NCI-H446 (cell line): ENCODE data around the gene KRTAP12-1.

Experiments used
- DNase-seq, 2 experiments: peaks; one replicate each; lab custom pipeline; 2025; lab: John Stamatoyannopoulos, UW

KRTAP12-1 gene

DNA sequence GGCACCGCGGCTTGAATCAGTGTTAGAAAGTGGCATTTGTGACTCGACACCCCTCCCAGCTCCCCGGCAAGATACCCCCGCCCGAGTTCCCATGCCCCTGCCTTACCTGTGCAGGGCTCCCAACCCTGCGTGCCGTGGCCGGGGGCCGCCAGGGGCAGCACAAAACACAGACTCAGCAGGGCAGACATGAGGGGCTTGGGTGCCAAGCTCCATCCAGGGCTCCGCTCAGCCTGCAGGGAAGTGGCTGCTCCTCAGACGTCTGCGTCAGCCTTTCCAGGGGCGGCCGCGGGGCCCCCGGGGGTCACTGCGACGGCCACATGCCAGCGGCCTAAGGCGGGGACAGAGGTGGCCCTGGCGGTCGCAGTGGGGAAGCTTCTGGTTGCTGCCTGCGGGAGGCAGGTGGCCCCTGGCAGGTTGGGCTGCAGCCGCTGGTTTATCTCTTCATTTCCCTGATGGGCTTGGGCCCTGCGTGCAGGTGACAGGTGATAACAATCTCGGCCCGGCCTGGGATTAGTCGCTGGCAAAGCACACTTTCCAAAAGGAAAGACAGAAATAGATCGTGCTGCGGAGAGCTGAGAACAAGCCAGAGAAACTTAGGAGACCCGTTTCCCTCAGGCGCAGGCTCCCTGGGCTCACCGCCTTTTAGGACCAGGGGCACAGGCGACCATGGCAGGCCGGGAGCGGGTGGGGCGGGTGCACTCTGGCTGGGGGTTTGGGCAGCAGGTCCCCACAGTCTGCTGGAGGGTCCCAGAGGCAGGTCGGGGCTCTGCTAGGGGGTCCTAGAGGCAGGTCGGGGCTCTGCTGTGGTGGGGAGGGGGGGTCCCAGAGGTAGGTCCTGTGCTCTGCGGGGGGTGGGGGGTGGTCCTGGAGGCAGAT lies 29.6 kb upstream of the KRTAP12-1 start, which contains the start of gene TSPEAR:
Gene TSPEAR (minus strand): TSS at position 246 of the 876 bp plus-strand sequence. CDS start 58 bp downstream, at position 188.
- DNase-seq, result no peak

DNA sequence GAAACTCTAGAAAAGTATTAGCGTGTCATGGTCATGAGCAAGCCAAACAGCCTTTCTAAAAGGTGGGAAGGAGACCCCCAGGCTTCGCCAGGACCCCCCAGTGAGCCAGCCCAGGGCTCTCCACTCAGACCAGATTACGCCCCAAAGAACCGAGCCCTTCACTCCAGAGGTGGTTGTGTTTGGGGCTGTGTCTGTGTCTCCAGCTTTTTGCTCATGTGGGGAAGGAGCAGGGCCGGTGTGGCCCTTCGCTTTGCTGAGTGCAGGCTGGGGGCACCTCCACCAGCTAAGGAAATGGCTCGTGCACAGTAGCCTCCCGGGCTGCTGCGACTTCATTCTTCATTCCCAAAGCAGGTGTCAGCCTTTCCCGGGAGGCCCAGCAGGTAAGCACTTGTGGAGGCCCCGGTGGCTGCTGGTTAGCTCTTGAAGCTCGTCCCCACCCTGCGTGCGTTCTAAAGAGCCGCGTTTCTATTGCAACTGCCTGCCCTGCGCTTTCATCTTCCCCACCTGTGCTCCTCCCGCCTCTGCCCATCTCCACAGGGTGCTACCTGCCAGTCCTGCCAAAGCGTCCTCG lies 28.9 kb upstream of the KRTAP12-1 start:
- DNase-seq, result no peak

DNA sequence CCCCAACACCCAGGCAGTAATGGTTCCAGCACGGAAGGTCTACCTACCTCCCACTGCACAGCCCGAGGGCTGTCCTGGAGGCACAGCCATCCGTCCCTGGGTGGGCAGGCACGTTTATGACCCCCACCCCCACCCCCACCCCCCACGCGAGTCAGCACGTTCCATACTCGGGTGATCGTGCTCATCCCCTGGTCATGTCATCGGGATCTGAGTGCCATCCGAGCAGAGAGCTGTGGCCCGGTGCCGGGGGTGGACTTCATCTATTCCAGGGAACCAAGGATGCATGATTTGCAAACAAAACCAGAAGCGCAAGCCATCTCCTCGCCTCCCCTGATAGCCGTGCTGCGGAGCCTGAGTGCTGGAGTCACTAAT lies 28.3 kb upstream of the KRTAP12-1 start:
- no peak for DNase-seq

DNA sequence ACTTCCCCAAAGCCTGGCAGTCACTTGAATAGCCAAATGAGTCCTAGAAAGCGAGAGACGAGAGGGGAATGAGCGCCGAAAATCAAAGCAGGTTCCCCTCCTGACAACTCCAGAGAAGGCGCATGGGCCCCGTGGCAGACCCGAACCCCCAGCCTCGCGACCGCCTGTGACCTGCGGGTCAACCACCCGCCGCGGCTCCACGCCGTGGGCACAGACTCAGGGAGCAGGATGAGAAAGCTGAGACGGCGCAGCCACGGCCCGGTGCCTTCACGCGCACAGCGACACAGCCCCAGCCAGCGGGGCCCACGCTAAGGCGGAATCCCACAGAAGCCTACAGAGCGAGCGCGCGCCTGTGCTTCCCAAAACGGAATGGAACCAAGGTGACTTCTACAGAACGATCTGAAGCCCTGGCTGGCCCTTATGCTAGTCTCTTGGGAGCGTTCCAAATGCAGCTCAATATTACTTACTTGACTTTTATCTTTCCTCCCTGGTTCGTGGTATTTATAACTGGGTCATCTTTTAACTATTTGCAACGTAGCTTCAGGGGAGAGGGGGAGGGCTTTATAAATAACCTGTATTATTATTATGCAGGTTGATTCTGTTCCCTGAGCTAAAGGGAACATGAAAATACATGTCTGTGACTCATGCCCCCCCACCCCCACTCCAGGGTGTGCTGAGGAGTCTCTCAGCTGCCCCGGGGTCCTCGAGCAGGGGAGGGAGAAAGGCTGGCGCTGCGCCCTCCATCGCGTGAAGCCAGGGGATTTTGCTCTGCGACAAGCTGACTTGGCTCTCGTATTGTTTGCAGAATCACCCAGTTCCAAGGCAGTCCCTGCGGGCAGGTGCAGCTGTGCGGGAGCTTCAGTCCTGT lies 27.7 kb upstream of the KRTAP12-1 start:
- no peak for DNase-seq

DNA sequence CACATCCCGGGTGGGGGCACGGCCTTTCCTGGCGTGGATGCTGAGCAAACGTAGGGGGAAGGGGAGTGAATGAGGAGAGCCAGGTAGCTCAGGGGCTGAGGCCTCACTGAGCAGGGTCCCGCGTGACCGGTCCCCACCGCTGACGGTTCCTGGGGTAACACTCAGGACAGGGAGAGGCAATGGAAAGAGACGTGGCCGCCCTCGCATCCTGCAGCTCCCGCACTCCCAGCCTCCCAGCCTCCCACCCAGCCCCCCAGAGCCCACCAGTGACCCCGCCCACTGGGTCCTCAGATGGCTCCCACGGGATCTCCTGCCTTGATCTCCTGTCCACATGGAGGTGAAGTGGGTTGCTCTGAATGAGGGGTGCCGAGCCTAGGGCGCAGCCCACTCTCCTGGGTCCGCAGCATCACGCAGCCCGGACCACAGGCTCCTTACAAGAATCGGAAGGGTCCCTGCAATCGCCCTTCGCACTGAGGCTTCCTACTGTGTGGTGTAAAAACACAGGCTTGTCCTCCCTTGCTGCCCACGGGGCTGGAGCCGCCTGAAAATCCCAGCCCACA lies 27.0 kb upstream of the KRTAP12-1 start:
- DNase-seq, result no peak

DNA sequence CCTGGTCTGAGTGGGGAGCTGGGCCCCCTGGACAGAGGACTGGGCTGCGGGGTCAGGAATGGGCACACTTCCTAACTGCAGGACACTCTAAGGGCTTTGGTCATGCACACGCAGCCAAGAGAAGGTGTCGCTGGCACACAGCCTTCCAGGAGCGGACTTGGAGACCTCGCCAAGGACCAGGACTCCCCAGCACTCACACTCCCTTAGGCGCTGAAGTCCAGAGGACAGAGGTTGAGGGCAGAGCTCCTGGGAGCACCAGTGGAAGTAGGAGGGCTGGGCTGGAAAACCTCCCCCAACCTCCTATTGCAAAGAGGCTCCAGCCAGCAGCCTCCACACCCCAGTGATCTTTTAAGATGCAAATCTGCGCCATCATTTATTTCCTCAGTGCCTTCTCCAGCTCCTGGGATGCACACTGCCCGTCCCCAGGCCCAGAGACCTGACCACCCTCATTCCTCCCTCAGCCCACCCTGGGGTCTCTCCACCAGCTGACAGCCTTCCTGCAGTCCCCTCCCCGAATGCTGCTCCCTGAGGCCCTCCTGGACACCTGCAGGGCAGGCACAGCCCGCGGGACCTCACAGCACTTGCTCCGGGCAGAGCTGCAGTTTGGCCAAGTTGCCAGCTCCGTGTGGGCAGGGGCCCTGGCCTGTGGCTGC lies 26.4 kb upstream of the KRTAP12-1 start:
- DNase-seq, result no peak

DNA sequence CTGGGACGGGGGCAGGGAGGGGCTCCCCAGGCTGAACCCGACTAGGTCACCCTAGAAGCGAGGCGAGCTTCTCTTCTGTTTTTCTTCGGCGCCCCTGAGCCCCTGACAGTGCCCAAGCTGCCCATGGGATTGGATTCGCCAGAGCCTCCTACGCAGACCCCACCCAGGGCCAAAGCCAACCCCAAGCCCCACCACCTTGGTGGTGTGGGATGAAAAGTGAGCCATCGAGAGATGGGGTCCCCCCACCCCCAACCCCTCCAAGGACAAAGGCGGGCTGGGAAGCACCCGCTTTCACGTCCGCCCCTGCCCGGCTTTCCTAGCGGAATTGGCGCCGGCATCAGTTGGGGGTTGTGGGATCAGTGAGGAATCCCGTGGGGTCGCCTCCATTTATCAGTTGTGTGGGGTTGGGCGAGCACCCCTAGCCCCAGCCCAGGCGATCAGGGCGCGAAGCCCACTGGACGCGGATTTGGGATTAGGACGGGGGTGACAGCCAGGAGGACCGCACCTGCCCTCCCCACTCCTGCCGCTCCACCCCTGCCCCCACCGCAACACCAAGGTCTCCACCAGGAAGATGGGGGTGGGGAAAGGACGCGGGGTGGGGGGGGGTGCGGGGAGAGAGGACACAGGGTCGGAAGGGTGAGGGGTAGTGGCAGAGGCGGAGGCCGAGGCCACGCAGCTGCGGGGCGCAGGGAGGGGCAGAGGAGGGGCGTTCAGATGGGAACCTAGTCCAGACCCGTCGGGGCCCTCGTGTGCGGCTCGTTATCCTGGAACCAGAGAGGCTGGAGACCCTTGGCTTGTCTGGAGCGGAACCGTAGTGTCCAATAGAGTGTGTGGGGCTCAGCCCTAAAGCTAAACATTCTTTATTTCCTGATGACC lies 25.0 kb upstream of the KRTAP12-1 start:
- no peak for DNase-seq

DNA sequence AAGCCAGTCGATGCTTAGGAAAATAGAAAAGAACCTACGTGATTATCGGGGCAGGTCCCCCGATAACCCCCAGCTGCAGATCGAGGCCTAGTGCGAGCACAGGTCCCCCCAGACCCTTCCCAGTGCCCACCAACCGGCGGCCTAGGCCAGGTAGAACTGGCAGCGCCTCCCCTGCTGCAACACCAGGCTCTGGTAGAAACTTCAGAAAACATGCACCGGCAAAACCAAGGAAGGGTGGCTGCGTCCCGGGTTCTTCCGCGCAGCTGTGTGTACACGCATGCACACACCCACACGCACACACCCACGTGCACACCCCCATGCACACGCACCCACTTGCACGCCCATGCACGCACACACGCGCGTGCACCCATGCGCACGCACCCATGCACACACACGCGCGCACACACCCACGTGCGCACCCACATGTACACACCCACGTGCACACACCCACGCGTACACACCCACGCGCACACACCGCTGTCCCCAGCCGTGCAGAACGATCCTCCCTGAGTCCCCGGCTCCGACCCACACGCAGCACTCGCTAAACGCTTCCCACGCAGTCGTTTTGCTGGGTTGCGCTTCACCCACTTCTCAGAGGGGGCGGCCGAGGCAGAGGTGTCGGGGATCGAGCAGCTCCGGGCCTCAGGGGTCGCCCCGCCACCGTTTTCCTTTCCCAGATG lies 24.2 kb upstream of the KRTAP12-1 start:
- DNase-seq, result no peak

DNA sequence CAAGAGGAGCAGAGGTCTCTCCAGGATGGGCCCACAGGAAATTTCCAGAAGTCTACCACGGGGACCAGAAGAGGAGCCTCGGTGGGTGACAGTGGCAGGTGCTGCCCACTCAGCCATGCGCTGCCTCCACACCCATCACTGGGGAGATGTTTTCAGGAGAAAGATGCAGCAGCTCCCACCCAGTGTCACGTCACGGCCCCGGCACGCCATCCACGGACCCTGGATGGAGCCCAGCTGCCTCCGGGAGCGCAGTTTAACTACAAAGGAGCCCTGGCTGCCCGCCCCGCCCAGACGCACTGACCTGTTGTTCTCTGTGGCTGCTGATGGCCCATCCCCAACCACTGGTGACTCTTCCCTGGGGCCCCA lies 22.7 kb upstream of the KRTAP12-1 start:
- no peak for DNase-seq

DNA sequence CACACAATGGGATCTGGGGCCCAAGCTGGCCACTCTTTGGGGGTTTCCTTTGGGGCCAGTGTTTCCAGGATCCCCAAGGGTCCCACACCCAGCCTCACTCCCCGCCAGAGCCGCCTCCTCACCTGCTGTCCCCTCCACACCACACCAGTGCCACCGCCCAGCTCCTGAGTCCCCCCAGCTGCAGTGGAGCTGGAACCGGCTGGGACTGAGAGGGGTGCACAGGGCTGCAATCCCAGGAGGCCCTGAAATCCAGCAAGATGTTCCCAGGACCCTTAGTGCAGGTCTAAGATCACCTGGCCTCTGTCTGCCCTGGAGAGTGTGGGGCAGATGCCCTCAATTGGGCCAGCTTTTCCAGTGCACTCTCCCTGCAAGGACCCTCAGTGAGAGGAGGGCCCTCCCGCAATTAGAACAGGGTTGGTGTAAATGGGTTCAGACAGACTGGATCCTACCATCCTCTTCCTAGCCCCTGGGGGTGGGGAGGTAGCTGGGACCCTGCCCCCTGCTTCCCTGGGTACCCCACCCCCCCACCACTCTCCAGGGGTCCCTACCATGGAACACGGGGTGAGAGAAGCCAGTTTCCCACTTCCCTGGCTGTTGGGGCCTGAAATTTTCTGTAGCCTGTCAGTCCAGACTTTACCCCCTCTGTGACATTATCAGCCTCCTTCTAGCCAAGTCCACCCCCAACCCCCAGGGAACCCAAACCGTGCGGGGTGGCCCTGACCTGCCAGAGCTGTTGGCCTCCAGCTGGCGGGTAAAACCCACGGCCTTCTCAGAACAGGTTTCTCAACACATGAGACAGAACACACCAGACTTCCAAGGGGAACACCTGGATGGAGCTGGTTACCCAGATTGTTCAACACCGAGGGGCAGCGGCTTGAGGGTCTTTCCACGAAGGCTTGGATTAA lies 22.0 kb upstream of the KRTAP12-1 start:
- no peak for DNase-seq

DNA sequence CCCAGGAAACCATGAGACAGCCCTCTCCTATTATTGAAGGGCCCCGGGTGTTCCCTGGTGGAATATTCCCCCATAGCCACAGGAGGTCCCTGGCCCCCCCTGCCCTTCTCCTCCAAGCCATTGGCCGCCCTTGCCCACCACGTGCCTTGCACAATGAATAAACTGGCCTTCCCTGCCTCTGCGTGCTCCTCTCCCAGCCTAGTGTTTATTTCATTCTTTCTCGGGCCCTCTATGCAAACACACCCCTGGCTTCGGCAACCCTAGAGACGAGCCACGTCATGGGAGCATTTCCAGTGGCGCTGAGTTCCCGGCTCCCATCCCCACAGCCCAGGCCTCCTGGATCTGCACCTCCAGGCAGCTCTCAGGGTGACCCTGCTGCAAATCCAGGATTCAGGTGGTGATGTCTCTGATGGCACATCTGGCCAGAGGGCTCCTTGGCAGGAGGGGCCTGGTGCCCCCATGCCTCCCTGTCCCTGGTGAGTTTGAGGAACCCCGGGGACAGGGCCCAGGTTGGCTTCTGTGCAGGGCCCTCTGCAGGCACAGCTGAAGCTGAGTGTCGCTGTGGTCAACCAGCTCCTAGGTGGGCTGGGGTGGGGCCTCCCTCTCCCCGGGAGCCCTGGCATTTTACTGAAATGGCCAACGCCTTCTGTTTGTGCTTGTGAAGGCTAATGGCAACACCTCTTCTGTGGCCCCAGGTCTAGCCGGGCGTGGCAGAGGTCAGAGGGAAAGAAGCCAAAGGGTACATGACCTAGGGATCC lies 21.2 kb upstream of the KRTAP12-1 start:
- DNase-seq, result no peak

DNA sequence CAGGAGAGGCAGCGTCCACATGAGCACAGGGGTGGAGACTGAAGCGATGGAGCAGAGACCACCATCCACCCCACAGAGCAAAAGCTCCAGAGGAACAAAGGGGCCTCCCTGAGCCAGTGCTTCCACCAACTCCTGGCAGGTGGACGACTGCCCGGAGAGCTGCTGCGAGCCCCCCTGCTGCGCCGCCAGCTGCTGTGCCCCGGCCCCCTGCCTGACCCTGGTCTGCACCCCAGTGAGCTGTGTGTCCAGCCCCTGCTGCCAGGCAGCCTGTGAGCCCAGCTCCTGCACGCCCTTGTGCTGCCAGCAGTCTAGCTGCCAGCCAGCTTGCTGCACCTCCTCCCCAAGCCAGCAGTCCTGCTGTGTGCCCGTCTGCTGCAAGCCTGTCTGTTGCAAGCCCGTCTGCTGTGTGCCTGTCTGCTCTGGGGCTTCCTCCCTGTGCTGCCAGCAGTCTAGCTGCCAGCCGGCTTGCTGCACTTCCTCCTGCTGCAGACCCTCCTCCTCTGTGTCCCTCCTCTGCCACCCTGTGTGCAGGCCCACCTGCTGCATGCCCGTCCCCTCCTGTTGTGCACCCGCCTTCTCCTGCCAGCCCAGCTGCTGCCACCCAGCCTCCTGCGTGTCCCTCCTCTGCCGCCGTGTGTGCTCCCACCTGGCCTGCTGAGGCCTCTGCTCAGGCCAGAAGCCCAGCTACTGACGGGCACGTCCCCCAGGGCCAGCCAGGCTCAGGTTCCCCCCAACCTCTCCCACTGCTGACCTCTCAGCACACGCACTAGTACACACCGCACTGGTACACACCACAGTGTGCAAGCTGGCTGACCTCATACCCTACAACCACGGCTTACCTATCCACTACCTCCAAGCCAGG lies 20.4 kb upstream of the KRTAP12-1 start:
- DNase-seq, result peak; percentile 8 to 54

DNA sequence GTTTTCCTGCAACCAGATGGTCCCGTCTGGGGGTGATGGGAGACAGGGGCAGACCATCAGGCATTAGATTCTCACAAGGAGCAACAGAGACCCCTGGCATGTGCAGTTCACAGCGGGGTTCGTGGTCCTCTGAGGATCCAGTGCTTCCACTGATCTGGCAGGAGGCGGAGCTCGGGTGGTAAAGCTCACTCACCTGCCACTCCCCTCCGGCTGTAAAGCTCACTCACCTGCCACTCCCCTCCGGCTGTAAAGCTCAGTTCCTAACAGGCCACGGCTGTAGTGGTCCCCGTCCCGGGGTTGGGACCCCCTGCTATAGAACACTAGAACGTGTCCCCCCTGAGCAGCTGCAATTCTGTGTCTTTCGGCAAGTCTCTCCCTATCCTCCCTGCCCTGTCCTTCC lies 19.6 kb upstream of the KRTAP12-1 start:
- no peak for DNase-seq

DNA sequence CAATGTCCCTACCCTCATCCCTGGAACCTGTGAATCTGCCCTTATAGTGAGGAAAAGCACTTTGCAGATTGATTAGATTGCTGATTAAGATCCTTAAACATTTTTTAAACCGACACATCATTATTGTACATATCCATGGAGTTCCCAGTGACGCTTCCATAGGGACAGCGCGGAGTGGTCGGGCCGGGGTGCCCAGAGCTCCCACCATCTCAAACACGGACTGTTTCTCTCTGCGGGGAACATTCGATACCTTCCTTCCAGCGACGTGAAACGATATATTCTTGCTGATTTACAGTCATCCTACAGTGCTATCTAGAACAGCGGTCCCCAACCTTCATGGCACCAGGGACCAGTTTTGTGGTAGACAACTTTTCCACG lies 19.0 kb upstream of the KRTAP12-1 start:
- DNase-seq, result no peak

DNA sequence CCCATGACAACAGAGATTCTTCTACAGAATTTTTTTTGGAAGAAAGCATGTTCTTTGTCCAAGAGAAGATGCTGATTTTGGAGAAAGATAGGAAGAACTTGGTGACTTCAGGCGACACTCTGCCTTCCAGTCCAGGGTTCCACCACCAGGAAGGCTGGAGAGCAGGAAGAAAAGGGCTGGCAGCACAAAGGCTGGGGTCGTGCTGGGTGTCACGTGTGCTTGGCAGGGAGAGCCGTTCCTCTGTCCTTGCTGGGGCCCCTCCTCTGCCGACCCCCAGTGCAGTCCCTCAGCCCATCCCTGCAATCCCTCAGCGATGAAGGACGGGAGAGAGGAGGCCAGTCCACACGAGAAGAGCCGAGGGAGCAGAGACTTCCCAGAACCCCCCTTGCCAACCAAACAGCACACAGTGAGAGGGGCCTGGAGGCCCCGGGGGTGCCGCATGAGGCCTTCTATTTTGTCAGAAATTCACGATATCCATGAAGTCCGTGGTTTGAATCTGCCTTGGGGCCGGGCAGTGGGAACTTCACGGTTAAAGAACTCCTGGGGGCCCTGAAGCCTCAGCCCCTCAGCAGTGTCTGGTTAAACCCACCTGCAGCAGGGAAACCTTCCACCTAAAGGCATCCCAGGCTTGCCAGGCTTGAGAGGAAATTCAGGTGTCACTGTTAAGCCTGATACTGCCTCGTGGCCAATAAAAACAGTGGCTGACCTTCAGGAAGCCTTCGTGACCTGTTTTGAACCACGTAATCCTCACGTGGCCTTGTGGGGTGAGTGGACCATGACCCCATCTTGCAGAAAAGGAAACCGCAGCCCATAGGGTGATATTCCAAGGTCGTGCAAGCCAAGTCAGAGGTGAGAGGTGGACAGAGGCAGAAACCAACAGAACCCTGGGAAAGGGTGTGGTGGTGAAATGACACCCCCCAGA lies 18.4 kb upstream of the KRTAP12-1 start:
- no peak for DNase-seq

DNA sequence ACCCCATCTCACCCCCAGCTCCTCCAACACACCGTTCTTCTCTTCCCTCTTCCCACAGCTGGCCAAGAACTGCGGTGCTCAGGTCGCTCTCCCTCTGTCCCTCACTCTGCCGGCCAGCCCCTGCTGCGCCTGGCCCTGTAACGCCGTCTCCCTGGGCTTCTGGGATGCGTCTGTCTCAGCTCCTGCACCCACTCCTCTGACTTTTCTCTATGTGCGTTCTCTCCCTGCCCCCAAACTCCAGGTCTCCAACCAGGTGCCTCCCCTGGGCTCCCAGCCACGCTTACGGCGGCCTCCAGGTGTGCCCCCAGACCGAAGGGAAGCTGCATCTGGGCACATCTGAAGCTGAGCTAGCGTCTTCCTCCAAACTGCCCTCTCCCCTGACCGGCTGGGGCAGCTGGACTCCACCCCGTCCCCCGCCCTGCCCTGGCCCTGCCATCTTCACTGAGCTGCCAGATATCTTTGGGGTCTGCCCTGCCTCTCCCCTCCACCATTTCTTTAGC lies 17.6 kb upstream of the KRTAP12-1 start:
- DNase-seq, result no peak
